Kidney glomerular epithelial cell (primary cell): ENCODE measurements around the gene CACNG5.
"Not testable (repeated sequence)": the region's sequence is repeated elsewhere in the genome, so short reads cannot be mapped to it uniquely, and the experiment has no call there.

Experiments used
- DNase-seq: peaks from one replicate; lab custom pipeline; 2025; lab: John Stamatoyannopoulos, UW

CACNG5 gene

GRCh38 chr17:66849032-66849655, 14.2 kb downstream of the CACNG5 start:
- no peak for DNase-seq

- DNase-seq, result no peak
These were observed 15.1 kb downstream of the CACNG5 start for GRCh38 chr17:66849851-66850580.

GRCh38 chr17:66850692-66851091, 15.8 kb downstream of the CACNG5 start:
- no peak for DNase-seq

- DNase-seq, result no peak
These were observed 20.3 kb downstream of the CACNG5 start for GRCh38 chr17:66855204-66855603.

GRCh38 chr17:66858226-66859083, 23.5 kb downstream of the CACNG5 start:
- DNase-seq, result no peak

- no peak for DNase-seq
These were observed 24.4 kb downstream of the CACNG5 start for GRCh38 chr17:66859353-66859752.

- DNase-seq, result no peak
These were observed 25.3 kb downstream of the CACNG5 start for GRCh38 chr17:66860204-66860603.

GRCh38 chr17:66863820-66864219, 28.9 kb downstream of the CACNG5 start:
- DNase-seq, result no peak

- no peak for DNase-seq
These were observed 30.2 kb downstream of the CACNG5 start for GRCh38 chr17:66865151-66865550.

- DNase-seq, result no peak
These were observed 39.0 kb downstream of the CACNG5 start for GRCh38 chr17:66873962-66874361.

- no peak for DNase-seq
These were observed 50.0 kb downstream of the CACNG5 start for GRCh38 chr17:66884931-66885330.

GRCh38 chr17:66885417-66885816, 50.5 kb downstream of the CACNG5 start:
- no peak for DNase-seq

GRCh38 chr17:66889480-66890230, 54.7 kb downstream of the CACNG5 start:
- no peak for DNase-seq

- no peak for DNase-seq
These were observed 57.3 kb downstream of the CACNG5 start for GRCh38 chr17:66892246-66892645.

GRCh38 chr17:66893382-66893781, 58.5 kb downstream of the CACNG5 start:
- no peak for DNase-seq

GRCh38 chr17:66893863-66894262, 58.9 kb downstream of the CACNG5 start:
- no peak for DNase-seq

GRCh38 chr17:66897141-66897540, 62.2 kb downstream of the CACNG5 start:
- no peak for DNase-seq

GRCh38 chr17:66898536-66898935, 63.6 kb downstream of the CACNG5 start:
- no peak for DNase-seq

GRCh38 chr17:66900126-66901010, 65.5 kb downstream of the CACNG5 start:
- peak; percentile 1 for DNase-seq

GRCh38 chr17:66903296-66903695, 68.4 kb downstream of the CACNG5 start:
- DNase-seq, result not testable (repeated sequence)

- DNase-seq, result no peak
These were observed 68.9 kb downstream of the CACNG5 start for GRCh38 chr17:66903781-66904180.
